Smooth muscle cell (in vitro differentiated cells): ENCODE results near the gene SLC7A14. TPM values are rescaled to one million over a fixed set of nuclear protein-coding genes. Genes with fewer than 3 reads are reported as not detected.

ENCODE experiments used
- DNase-seq: peaks from one replicate; lab custom pipeline; 2025; ENCODE audit not compliant: unreplicated experiment; lab: John Stamatoyannopoulos, UW
- H2AFZ ChIP-seq: fragments of 200-600 bp; sonication (generic); 2 replicates; pipeline ENCODE4 v1.6.0; 2016; ENCODE audit warnings: antibody characterized with exemption, low read depth, mild to moderate bottlenecking
- H3F3A ChIP-seq: fragments of 200-600 bp; sonication (generic); 2 replicates; pipeline ENCODE4 v1.6.0; 2017; ENCODE audit warnings: antibody characterized with exemption, low read depth
- H3K27ac ChIP-seq: fragments of 200-600 bp; sonication (generic); 2 replicates; pipeline ENCODE4 v1.5.1; 2016; ENCODE audit warnings: low read depth, mild to moderate bottlenecking
- H3K27me3 ChIP-seq: fragments of 200-600 bp; sonication (generic); 2 replicates; pipeline ENCODE4 v1.6.1; 2016; ENCODE audit warnings: low read depth, mild to moderate bottlenecking
- H3K36me3 ChIP-seq: fragments of 200-600 bp; sonication (generic); 2 replicates; pipeline ENCODE4 v1.5.1; 2016; ENCODE audit warnings: low read depth
- H3K4me1 ChIP-seq: fragments of 200-600 bp; sonication (generic); 2 replicates; pipeline ENCODE4 v1.5.1; 2016; ENCODE audit warnings: low read depth
- H3K4me2 ChIP-seq: fragments of 200-600 bp; sonication (generic); 2 replicates; pipeline ENCODE4 v1.6.0; 2016; ENCODE audit warnings: mild to moderate bottlenecking
- H3K4me3 ChIP-seq: fragments of 200-600 bp; sonication (generic); 2 replicates; pipeline ENCODE4 v1.5.1; 2016; ENCODE audit warnings: mild to moderate bottlenecking
- H3K79me2 ChIP-seq: fragments of 200-600 bp; sonication (generic); 2 replicates; pipeline ENCODE4 v1.6.0; 2016; ENCODE audit warnings: low read depth, mild to moderate bottlenecking
- H3K9ac ChIP-seq: fragments of 200-600 bp; sonication (generic); 2 replicates; pipeline ENCODE4 v1.6.0; 2016; ENCODE audit warnings: low read depth
- H3K9me3 ChIP-seq: fragments of 200-600 bp; sonication (generic); replicated peaks from 2 replicates; pipeline ENCODE4 v1.5.1; 2016; ENCODE audit warnings: low read depth
- H4K20me1 ChIP-seq: fragments of 200-600 bp; sonication (generic); 2 replicates; pipeline ENCODE4 v1.6.0; 2016; ENCODE audit warnings: low read depth
- CTCF ChIP-seq: fragments of 200-600 bp; sonication (generic); IDR thresholded peaks from 2 replicates; pipeline ENCODE4 v1.5.1; 2017; ENCODE audit warnings: borderline replicate concordance, mild to moderate bottlenecking, antibody characterized with exemption; ENCODE audit not compliant: insufficient read depth, poor library complexity, severe bottlenecking
- WGBS: methylation state at CpG from one replicate; pipeline ENCODE4 v1.1.7; 2016; ENCODE audit warnings: low lambda C conversion rate; 5-methylcytosine and 5-hydroxymethylcytosine counted together
- polyA plus RNA-seq: library from polyadenylated mRNA; unstranded; fragments of >200 nt; fragmentation: Nextera tagmentation; extraction: Ambion mirVana; gene quantifications from 2 replicates; pipeline ENCODE4 v1.2.1, GENCODE V29; 2016
- total RNA-seq: library from RNA; depleted of rRNA; stranded (reverse); fragments of >200 nt; gene quantifications from 2 replicates; pipeline ENCODE4 v1.2.3, GENCODE V29; 2014

The SLC7A14 gene
- total and polyA plus RNA-seq, 2 experiments from 2014 or later = not detected

GRCh38 chr3:170418422-170419398 is 167.2 kb downstream of the SLC7A14 start, which contains the start of gene CLDN11:
TSS of gene CLDN11 (plus strand) at chr3:170418868. CDS start at chr3:170419067, 199 bp downstream.
- 17% methylated on average over 51 of the region's 79 CpGs for WGBS
- H4K20me1 ChIP-seq = no peaks in the 10 kb centered on the region
- peaks cover 11% of the 10 kb centered on the region for H3F3A ChIP-seq
- no peaks in the 10 kb centered on the region for H3K36me3 ChIP-seq
- no peak for DNase-seq
- no peak within 1 kb of the TSS for H3K9ac ChIP-seq
- H3K4me3 ChIP-seq = peak within 1 kb of the TSS; percentile 49
- H3K9me3 ChIP-seq = no peaks in the 10 kb centered on the region
- peak within 1 kb of the TSS; percentile 13 for H2AFZ ChIP-seq
- no peak within 1 kb of the TSS for H3K27ac ChIP-seq
- no peak for TF ChIP-seq CTCF
- no peaks in the 10 kb centered on the region for H3K4me1 ChIP-seq
- peaks cover 32% of the 10 kb centered on the region for H3K27me3 ChIP-seq
- peak within 1 kb of the TSS; percentile 86 for H3K4me2 ChIP-seq
- no peaks in the 10 kb centered on the region for H3K79me2 ChIP-seq

GRCh38 chr3:170417090-170417489 is 168.8 kb downstream of the SLC7A14 start:
- Histone ChIP-seq H3K36me3 (no peaks in the 10 kb centered on the region), H3F3A (peaks cover 14% of the 10 kb centered on the region), H3K4me3 (no peak overlapping the region), H3K9ac (no peak overlapping the region), H3K4me2 (no peak overlapping the region), H4K20me1 (no peaks in the 10 kb centered on the region), H3K4me1 (no peaks in the 10 kb centered on the region), H3K27ac (no peak overlapping the region), H3K9me3 (no peaks in the 10 kb centered on the region), H3K79me2 (no peaks in the 10 kb centered on the region), H3K27me3 (peaks cover 32% of the 10 kb centered on the region), H2AFZ (no peak overlapping the region)
- DNase-seq = no peak
- WGBS = 66% methylated on average over 1 of the region's 1 CpG
- TF ChIP-seq CTCF = no peak

- Histone ChIP-seq H2AFZ (no peak overlapping the region), H3K27me3 (peaks cover 23% of the 10 kb centered on the region), H3K79me2 (no peaks in the 10 kb centered on the region), H3F3A (peaks cover 5% of the 10 kb centered on the region), H3K9me3 (no peaks in the 10 kb centered on the region), H3K4me1 (no peaks in the 10 kb centered on the region), H3K27ac (peak overlapping the region; percentile 21), H3K36me3 (no peaks in the 10 kb centered on the region), H3K9ac (no peak overlapping the region), H4K20me1 (no peaks in the 10 kb centered on the region), H3K4me3 (no peak overlapping the region), H3K4me2 (peak overlapping the region; percentile 9)
- DNase-seq = no peak
- TF ChIP-seq CTCF = peak; percentile 91
- 8% methylated on average over 5 of the region's 5 CpGs for WGBS
Observed at GRCh38 chr3:170414202-170414663, 171.6 kb downstream of the SLC7A14 start.
